Activated CD4-positive, alpha-beta T cell treated with anti-CD3 and anti-CD28 coated beads for 36 hours (primary cell): Measurements from ENCODE around the gene TLR3. TPM values are rescaled to one million over a fixed set of nuclear protein-coding genes. Genes with fewer than 3 reads are reported as not detected.
A peak's percentile ranks its signal among the peaks of the same experiment; 100 is the strongest.

Experiments used
- ATAC-seq: fragments of 200-7000 bp; cut with Tn5 transposase; one replicate; pipeline ENCODE4 v1.10.0; 2021; ENCODE audit warnings: mild to moderate bottlenecking, moderate library complexity
- CTCF ChIA-PET: fragments of 350-600 bp; sonication (Branson Sonifier 250); formaldehyde crosslinking; loops from one replicate; lab custom pipeline; 2021; ENCODE audit warnings: antibody characterized with exemption; lab: Charles Lee
- POLR2A ChIA-PET: fragments of 350-600 bp; sonication (Branson Sonifier 250); formaldehyde crosslinking; loops from one replicate; lab custom pipeline; 2021; ENCODE audit warnings: antibody characterized with exemption, inconsistent platforms; lab: Charles Lee
- DNase-seq: peaks from one replicate; pipeline ENCODE4 v3.0.0-alpha.2; 2020
- H3K27ac Mint-ChIP-seq: one replicate; pipeline ENCODE4 v1.8.0; 2021; ENCODE audit warnings: mixed read lengths
- H3K27me3 Mint-ChIP-seq: one replicate; pipeline ENCODE4 v1.8.0; 2021; ENCODE audit warnings: mixed read lengths
- H3K36me3 Mint-ChIP-seq: one replicate; pipeline ENCODE4 v1.8.0; 2021; ENCODE audit warnings: low read depth, mixed read lengths
- H3K4me1 Mint-ChIP-seq: one replicate; pipeline ENCODE4 v1.8.0; 2021; ENCODE audit warnings: mixed read lengths
- H3K4me3 Mint-ChIP-seq: one replicate; pipeline ENCODE4 v1.8.0; 2021; ENCODE audit warnings: mild to moderate bottlenecking, moderate library complexity, mixed read lengths
- H3K9me3 Mint-ChIP-seq: one replicate; pipeline ENCODE4 v1.8.0; 2021; ENCODE audit warnings: low read depth, mixed read lengths
- intact Hi-C, 2 experiments: fragments of 100-400 bp; cut with DNase I in 1 of 2; cut with micrococcal nuclease in 1 of 2; formaldehyde crosslinking; loops; one replicate each; pipeline versions ENCODE4 v1.14.2 to v1.15.1; 2022 to 2024; cut with DNase I, micrococcal nuclease
- total RNA-seq, 2 experiments: library from RNA; stranded (reverse); gene quantifications; one replicate each; pipeline ENCODE4 v1.2.3, GENCODE V29; 2021

Gene TLR3
- total RNA-seq, 2 experiments from 2014 or later = not detected

- no peaks in the 10 kb centered on the region for H3K36me3 Mint-ChIP-seq
- no peaks in the 10 kb centered on the region for H3K4me1 Mint-ChIP-seq
- CTCF ChIA-PET = no interaction called here
- POLR2A ChIA-PET = no interaction called here
- H3K9me3 Mint-ChIP-seq = no peaks in the 10 kb centered on the region
- H3K27me3 Mint-ChIP-seq = no peaks in the 10 kb centered on the region
- no peak for DNase-seq
- no peak for ATAC-seq
- H3K27ac Mint-ChIP-seq = no peak overlapping the region
- no peak overlapping the region for H3K4me3 Mint-ChIP-seq
- intact Hi-C loops = no loop called here
These were observed 17.9 kb upstream of the TLR3 start for GRCh38 chr4:186051096-186051495.

- no peaks in the 10 kb centered on the region for H3K36me3 Mint-ChIP-seq
- intact Hi-C loops = no loop called here
- H3K9me3 Mint-ChIP-seq = peaks cover 3% of the 10 kb centered on the region
- peaks cover 7% of the 10 kb centered on the region for H3K27me3 Mint-ChIP-seq
- CTCF ChIA-PET = interaction anchor here (0.5 to 0.9 kb wide), 3 partner anchors 21 to 450 kb away, joined by 3 to 5 read pairs (median 3); no protein-coding TSS in a partner anchor
- DNase-seq = peak; percentile 11
- POLR2A ChIA-PET = no interaction called here
- peaks cover 5% of the 10 kb centered on the region for H3K4me1 Mint-ChIP-seq
- ATAC-seq = peak; percentile 63
- H3K4me3 Mint-ChIP-seq = no peak overlapping the region
- no peak overlapping the region for H3K27ac Mint-ChIP-seq
These were observed 10.5 kb upstream of the TLR3 start for GRCh38 chr4:186058253-186058979.

- no peak for DNase-seq
- H3K27me3 Mint-ChIP-seq = peaks cover 10% of the 10 kb centered on the region
- intact Hi-C loops = no loop called here
- no peak for ATAC-seq
- peaks cover 5% of the 10 kb centered on the region for H3K4me1 Mint-ChIP-seq
- ChIA-PET POLR2A (no interaction called here), CTCF (interaction anchor here (0.5 to 0.9 kb wide), 3 partner anchors 22 to 450 kb away, joined by 3 to 5 read pairs (median 3); no protein-coding TSS in a partner anchor)
- no peak overlapping the region for H3K4me3 Mint-ChIP-seq
- H3K36me3 Mint-ChIP-seq = no peaks in the 10 kb centered on the region
- no peak overlapping the region for H3K27ac Mint-ChIP-seq
- H3K9me3 Mint-ChIP-seq = peaks cover 3% of the 10 kb centered on the region
These were observed 10.0 kb upstream of the TLR3 start for GRCh38 chr4:186058980-186059316.

GRCh38 chr4:186061921-186062320 is 7.0 kb upstream of the TLR3 start:
- CTCF ChIA-PET = interaction anchor here (0.6 to 0.9 kb wide), 2 partner anchors 40 to 402 kb away, joined by 3 read pairs; no protein-coding TSS in a partner anchor

GRCh38 chr4:186067757-186068385 is 1.1 kb upstream of the TLR3 start:
- Mint-ChIP-seq H3K4me1 (peaks cover 10% of the 10 kb centered on the region), H3K4me3 (no peak overlapping the region), H3K9me3 (no peaks in the 10 kb centered on the region), H3K27me3 (peaks cover 12% of the 10 kb centered on the region), H3K36me3 (no peaks in the 10 kb centered on the region), H3K27ac (no peak overlapping the region)
- intact Hi-C loops = loop anchor here (1.0 to 5.0 kb wide), 4 partner anchors 69 to 134 kb away; no protein-coding TSS in a partner anchor
- ChIA-PET POLR2A (interaction anchor here (0.6 kb wide), 1 partner anchor 451 kb away, joined by 11 read pairs; no protein-coding TSS in a partner anchor), CTCF (interaction anchor here (0.7 to 2.0 kb wide), 7 partner anchors 11 to 191 kb away, joined by 3 to 12 read pairs (median 3); no protein-coding TSS in a partner anchor)
- peak; percentile 63 for DNase-seq
- ATAC-seq = peak; percentile 87

More at GRCh38 chr4:186061921-186062320, 7.0 kb upstream of the TLR3 start:
- H3K27ac Mint-ChIP-seq = no peak overlapping the region
- no peak for DNase-seq
- no peak for ATAC-seq
- peaks cover 5% of the 10 kb centered on the region for H3K4me1 Mint-ChIP-seq
- no peaks in the 10 kb centered on the region for H3K36me3 Mint-ChIP-seq
- peaks cover 10% of the 10 kb centered on the region for H3K27me3 Mint-ChIP-seq
- peaks cover 3% of the 10 kb centered on the region for H3K9me3 Mint-ChIP-seq
- no peak overlapping the region for H3K4me3 Mint-ChIP-seq
- intact Hi-C loops = no loop called here
- POLR2A ChIA-PET = interaction anchor here (0.6 kb wide), 1 partner anchor 19 kb away, joined by 6 read pairs; no protein-coding TSS in a partner anchor

- CTCF ChIA-PET = no interaction called here
These were observed 773 bp downstream of the TLR3 start for GRCh38 chr4:186069729-186070128.

GRCh38 chr4:186072516-186072915 is 3.6 kb downstream of the TLR3 start:
- H3K27me3 Mint-ChIP-seq = peaks cover 3% of the 10 kb centered on the region
- ChIA-PET POLR2A (no interaction called here), CTCF (interaction anchor here (0.6 to 1.4 kb wide), 2 partner anchors 89 to 605 kb away, joined by 3 to 4 read pairs; no protein-coding TSS in a partner anchor)
- H3K36me3 Mint-ChIP-seq = no peaks in the 10 kb centered on the region
- intact Hi-C loops = no loop called here
- ATAC-seq = no peak
- DNase-seq = no peak
- no peaks in the 10 kb centered on the region for H3K9me3 Mint-ChIP-seq
- peaks cover 10% of the 10 kb centered on the region for H3K4me1 Mint-ChIP-seq
- no peak overlapping the region for H3K4me3 Mint-ChIP-seq
- H3K27ac Mint-ChIP-seq = no peak overlapping the region

More at GRCh38 chr4:186069729-186070128, 773 bp downstream of the TLR3 start:
- Mint-ChIP-seq H3K36me3 (no peaks in the 10 kb centered on the region), H3K27me3 (peaks cover 5% of the 10 kb centered on the region), H3K4me3 (no peak overlapping the region), H3K27ac (no peak overlapping the region), H3K9me3 (no peaks in the 10 kb centered on the region), H3K4me1 (peaks cover 10% of the 10 kb centered on the region)
- DNase-seq (no peak), ATAC-seq (no peak)
- intact Hi-C loops = loop anchor here in 1 of 2 experiments (2.0 to 5.0 kb wide), 2 partner anchors 67 to 133 kb away; no protein-coding TSS in a partner anchor
- POLR2A ChIA-PET = no interaction called here

- Mint-ChIP-seq H3K4me3 (no peak overlapping the region), H3K27ac (no peak overlapping the region), H3K27me3 (peaks cover 2% of the 10 kb centered on the region), H3K36me3 (no peaks in the 10 kb centered on the region), H3K9me3 (no peaks in the 10 kb centered on the region), H3K4me1 (peaks cover 4% of the 10 kb centered on the region)
- no peak for DNase-seq
- ATAC-seq = no peak
- intact Hi-C loops = no loop called here
- ChIA-PET CTCF (interaction anchor here (1.1 kb wide), 1 partner anchor 477 kb away, joined by 3 read pairs; no protein-coding TSS in a partner anchor), POLR2A (no interaction called here)
These were observed 5.2 kb downstream of the TLR3 start for GRCh38 chr4:186074189-186074588.

GRCh38 chr4:186078981-186079638 is 10.2 kb downstream of the TLR3 start:
- Mint-ChIP-seq H3K4me3 (no peak overlapping the region), H3K4me1 (no peaks in the 10 kb centered on the region), H3K36me3 (no peaks in the 10 kb centered on the region), H3K27ac (no peak overlapping the region), H3K27me3 (peaks cover 4% of the 10 kb centered on the region), H3K9me3 (no peaks in the 10 kb centered on the region)
- intact Hi-C loops = no loop called here
- no peak for DNase-seq
- POLR2A ChIA-PET = no interaction called here
- CTCF ChIA-PET = interaction anchor here (1.2 to 2.2 kb wide), 2 partner anchors 11 to 58 kb away, joined by 3 to 8 read pairs; no protein-coding TSS in a partner anchor
- no peak for ATAC-seq

- ATAC-seq = no peak
- intact Hi-C loops = no loop called here
- no peak overlapping the region for H3K4me3 Mint-ChIP-seq
- ChIA-PET POLR2A (no interaction called here), CTCF (interaction anchor here (2.2 kb wide), 1 partner anchor 58 kb away, joined by 8 read pairs; no protein-coding TSS in a partner anchor)
- H3K36me3 Mint-ChIP-seq = no peaks in the 10 kb centered on the region
- peaks cover 4% of the 10 kb centered on the region for H3K27me3 Mint-ChIP-seq
- no peak overlapping the region for H3K27ac Mint-ChIP-seq
- no peak for DNase-seq
- H3K9me3 Mint-ChIP-seq = no peaks in the 10 kb centered on the region
- no peaks in the 10 kb centered on the region for H3K4me1 Mint-ChIP-seq
These were observed 10.7 kb downstream of the TLR3 start for GRCh38 chr4:186079694-186080093.

GRCh38 chr4:186081202-186081807 is 12.3 kb downstream of the TLR3 start:
- ATAC-seq = no peak
- Mint-ChIP-seq H3K4me3 (no peak overlapping the region), H3K4me1 (no peaks in the 10 kb centered on the region), H3K36me3 (no peaks in the 10 kb centered on the region), H3K27ac (no peak overlapping the region), H3K27me3 (peaks cover 4% of the 10 kb centered on the region), H3K9me3 (no peaks in the 10 kb centered on the region)
- CTCF ChIA-PET = no interaction called here
- POLR2A ChIA-PET = interaction anchor here (0.6 kb wide), 1 partner anchor 19 kb away, joined by 6 read pairs; no protein-coding TSS in a partner anchor
- DNase-seq = no peak
- intact Hi-C loops = no loop called here
